Activated CD4-positive, alpha-beta T cell treated with anti-CD3 and anti-CD28 coated beads for 48 hours (primary cell): ENCODE measurements around the gene PRKCSH.
"Not testable (repeated sequence)": the region's sequence is repeated elsewhere in the genome, so short reads cannot be mapped to it uniquely, and the experiment has no call there.

Experiments
- DNase-seq: peaks from one replicate; pipeline ENCODE4 v3.0.0-alpha.2; 2020

Gene PRKCSH

GRCh38 chr19:11451327-11451870 lies 16.0 kb downstream of the PRKCSH start:
- DNase-seq, result no peak

GRCh38 chr19:11451871-11452619 lies 16.6 kb downstream of the PRKCSH start:
- DNase-seq, result no peak

- DNase-seq, result no peak
Measured at GRCh38 chr19:11452620-11453310, 17.3 kb downstream of the PRKCSH start.

- peak; percentile 31 for DNase-seq
Measured at GRCh38 chr19:11453468-11454341, 18.3 kb downstream of the PRKCSH start.

GRCh38 chr19:11455233-11455554 lies 19.8 kb downstream of the PRKCSH start:
- DNase-seq, result not testable (repeated sequence)

- DNase-seq, result no peak
Measured at GRCh38 chr19:11456659-11457058, 21.2 kb downstream of the PRKCSH start.

- no peak for DNase-seq
Measured at GRCh38 chr19:11457115-11457514, 21.7 kb downstream of the PRKCSH start.

- no peak for DNase-seq
Measured at GRCh38 chr19:11457831-11458230, 22.4 kb downstream of the PRKCSH start.

- no peak for DNase-seq
Measured at GRCh38 chr19:11458236-11458900, 22.9 kb downstream of the PRKCSH start.

GRCh38 chr19:11458912-11459311 lies 23.5 kb downstream of the PRKCSH start:
- DNase-seq, result not testable (repeated sequence)

- DNase-seq, result peak; percentile 36
Measured at GRCh38 chr19:11460207-11460606, 24.8 kb downstream of the PRKCSH start.

- no peak for DNase-seq
Measured at GRCh38 chr19:11461453-11461852, 26.0 kb downstream of the PRKCSH start.

- peak; percentile 34 for DNase-seq
Measured at GRCh38 chr19:11463391-11463790, 28.0 kb downstream of the PRKCSH start.

GRCh38 chr19:11464333-11465265 lies 29.2 kb downstream of the PRKCSH start:
- DNase-seq, result no peak

GRCh38 chr19:11465600-11465999 lies 30.2 kb downstream of the PRKCSH start:
- DNase-seq, result no peak

- DNase-seq, result not testable (repeated sequence)
Measured at GRCh38 chr19:11468266-11468845, 32.9 kb downstream of the PRKCSH start.

GRCh38 chr19:11473725-11474124 lies 38.3 kb downstream of the PRKCSH start:
- no peak for DNase-seq

- not testable (repeated sequence) for DNase-seq
Measured at GRCh38 chr19:11475343-11475742, 39.9 kb downstream of the PRKCSH start.

GRCh38 chr19:11475861-11476260 lies 40.4 kb downstream of the PRKCSH start:
- DNase-seq, result no peak

GRCh38 chr19:11478167-11479089 lies 43.0 kb downstream of the PRKCSH start:
- no peak for DNase-seq
